A549 (cell line): ENCODE measurements around the gene SSR2.

Experiments used
- CBX8 ChIP-seq: fragments of 200-600 bp; sonication (generic); IDR thresholded peaks from 2 replicates; pipeline ENCODE4 v1.6.1; 2016
- MYC ChIP-seq: IDR thresholded peaks from 2 replicates; pipeline ENCODE4 v1.6.1; 2012; ENCODE audit warnings: mild to moderate bottlenecking, inconsistent platforms, low read length, improper control_type of control experiment, borderline replicate concordance
- TF ChIP-seq, protein P1 (sequence below): fragments of >200 bp; sonication (Bioruptor Twin); formaldehyde crosslinking; IDR thresholded peaks from 3 replicates; pipeline ENCODE4 v1.5.1; 2016
- TF ChIP-seq, protein P2 (sequence below): fragments of 200-600 bp; sonication (generic); IDR thresholded peaks from 2 replicates; pipeline ENCODE4 v1.6.1; 2016; ENCODE audit warnings: antibody characterized with exemption, mild to moderate bottlenecking, moderate library complexity

DNA sequence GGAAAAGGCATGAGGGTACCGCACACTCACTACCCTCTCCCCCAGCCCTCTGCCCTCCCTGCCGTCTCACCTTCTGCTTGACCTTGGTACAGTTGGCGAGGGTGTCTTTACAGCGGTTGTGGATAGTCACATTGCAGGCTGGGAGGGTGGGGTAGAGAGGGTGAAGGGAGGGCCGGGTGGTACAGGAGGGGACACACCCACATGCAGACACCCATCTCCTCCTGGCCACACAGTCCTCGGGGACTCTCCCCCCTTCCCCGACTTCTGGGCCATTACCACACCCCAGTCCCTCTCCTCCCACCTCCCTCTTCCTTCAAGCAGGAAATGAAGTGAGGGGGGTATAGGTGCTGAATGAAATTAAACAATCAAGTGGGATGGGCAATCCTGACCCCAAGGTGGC, 54.0 kb downstream of the SSR2 start:
- TF ChIP-seq, protein P1, sequence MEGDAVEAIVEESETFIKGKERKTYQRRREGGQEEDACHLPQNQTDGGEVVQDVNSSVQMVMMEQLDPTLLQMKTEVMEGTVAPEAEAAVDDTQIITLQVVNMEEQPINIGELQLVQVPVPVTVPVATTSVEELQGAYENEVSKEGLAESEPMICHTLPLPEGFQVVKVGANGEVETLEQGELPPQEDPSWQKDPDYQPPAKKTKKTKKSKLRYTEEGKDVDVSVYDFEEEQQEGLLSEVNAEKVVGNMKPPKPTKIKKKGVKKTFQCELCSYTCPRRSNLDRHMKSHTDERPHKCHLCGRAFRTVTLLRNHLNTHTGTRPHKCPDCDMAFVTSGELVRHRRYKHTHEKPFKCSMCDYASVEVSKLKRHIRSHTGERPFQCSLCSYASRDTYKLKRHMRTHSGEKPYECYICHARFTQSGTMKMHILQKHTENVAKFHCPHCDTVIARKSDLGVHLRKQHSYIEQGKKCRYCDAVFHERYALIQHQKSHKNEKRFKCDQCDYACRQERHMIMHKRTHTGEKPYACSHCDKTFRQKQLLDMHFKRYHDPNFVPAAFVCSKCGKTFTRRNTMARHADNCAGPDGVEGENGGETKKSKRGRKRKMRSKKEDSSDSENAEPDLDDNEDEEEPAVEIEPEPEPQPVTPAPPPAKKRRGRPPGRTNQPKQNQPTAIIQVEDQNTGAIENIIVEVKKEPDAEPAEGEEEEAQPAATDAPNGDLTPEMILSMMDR, result no peak
- TF ChIP-seq CBX8 (no peak), MYC (no peak)
- TF ChIP-seq, protein P2, sequence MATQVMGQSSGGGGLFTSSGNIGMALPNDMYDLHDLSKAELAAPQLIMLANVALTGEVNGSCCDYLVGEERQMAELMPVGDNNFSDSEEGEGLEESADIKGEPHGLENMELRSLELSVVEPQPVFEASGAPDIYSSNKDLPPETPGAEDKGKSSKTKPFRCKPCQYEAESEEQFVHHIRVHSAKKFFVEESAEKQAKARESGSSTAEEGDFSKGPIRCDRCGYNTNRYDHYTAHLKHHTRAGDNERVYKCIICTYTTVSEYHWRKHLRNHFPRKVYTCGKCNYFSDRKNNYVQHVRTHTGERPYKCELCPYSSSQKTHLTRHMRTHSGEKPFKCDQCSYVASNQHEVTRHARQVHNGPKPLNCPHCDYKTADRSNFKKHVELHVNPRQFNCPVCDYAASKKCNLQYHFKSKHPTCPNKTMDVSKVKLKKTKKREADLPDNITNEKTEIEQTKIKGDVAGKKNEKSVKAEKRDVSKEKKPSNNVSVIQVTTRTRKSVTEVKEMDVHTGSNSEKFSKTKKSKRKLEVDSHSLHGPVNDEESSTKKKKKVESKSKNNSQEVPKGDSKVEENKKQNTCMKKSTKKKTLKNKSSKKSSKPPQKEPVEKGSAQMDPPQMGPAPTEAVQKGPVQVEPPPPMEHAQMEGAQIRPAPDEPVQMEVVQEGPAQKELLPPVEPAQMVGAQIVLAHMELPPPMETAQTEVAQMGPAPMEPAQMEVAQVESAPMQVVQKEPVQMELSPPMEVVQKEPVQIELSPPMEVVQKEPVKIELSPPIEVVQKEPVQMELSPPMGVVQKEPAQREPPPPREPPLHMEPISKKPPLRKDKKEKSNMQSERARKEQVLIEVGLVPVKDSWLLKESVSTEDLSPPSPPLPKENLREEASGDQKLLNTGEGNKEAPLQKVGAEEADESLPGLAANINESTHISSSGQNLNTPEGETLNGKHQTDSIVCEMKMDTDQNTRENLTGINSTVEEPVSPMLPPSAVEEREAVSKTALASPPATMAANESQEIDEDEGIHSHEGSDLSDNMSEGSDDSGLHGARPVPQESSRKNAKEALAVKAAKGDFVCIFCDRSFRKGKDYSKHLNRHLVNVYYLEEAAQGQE, result no peak
